ENCODE data around the gene ZNF121. TPM values are rescaled to one million over a fixed set of nuclear protein-coding genes. Genes with fewer than 3 reads are reported as not detected.
A peak's percentile ranks its signal among the peaks of the same experiment; 100 is the strongest.

ZNF121 gene
- total and polyA plus RNA-seq, 4 donors: 1.7 to 23.5 (median 11.7) TPM

GRCh38 chr19:9531933-9532332, 52.4 kb downstream of the ZNF121 start:
- no peak overlapping the region for H3K27ac ChIP-seq (ENCODE audit: low read depth in 1 of 2, low read length in 2 of 2)
- 98% methylated on average over 4 of the region's 4 CpGs for WGBS
- DNase-seq (ENCODE audit: low spot score): no peak
- H3K9ac ChIP-seq (ENCODE audit: low read depth in 1 of 2, low read length in 2 of 2): no peak overlapping the region
- peak overlapping the region in 1 of 3 donors; percentile 31 for H3K4me3 ChIP-seq (ENCODE audit: low read depth in 1 of 3, low read length in 3 of 3)
- H3K9me3 ChIP-seq (ENCODE audit: control insufficient read depth in 4 of 4, low read length in 3 of 4): peaks cover 55 to 79% (median 65%) of the 10 kb centered on the region in 4 donors
- peaks cover 31 to 76% (median 63%) of the 10 kb centered on the region in 4 donors for H3K36me3 ChIP-seq (ENCODE audit: control insufficient read depth in 4 of 4, insufficient read depth in 3 of 4, low read depth in 1 of 4, low read length in 3 of 4)
- TF ChIP-seq FOXA1 (IDR thresholded peaks at IDR 0.05) (no peak), SP1 (IDR thresholded peaks at IDR 0.05) (no peak), NR2F2 (IDR thresholded peaks at IDR 0.05) (no peak), HNF4A (conservative IDR thresholded peaks at IDR 0.05) (no peak), ATF3 (IDR thresholded peaks at IDR 0.05) (no peak), FOXA2 (IDR thresholded peaks at IDR 0.05) (no peak), EGR1 (IDR thresholded peaks at IDR 0.05; ENCODE audit: low read depth in 2 of 2) (no peak), RXRA (IDR thresholded peaks at IDR 0.05) (no peak), YY1 (IDR thresholded peaks at IDR 0.05) (no peak), GABPA (IDR thresholded peaks at IDR 0.05 in 1 of 2, conservative IDR thresholded peaks at IDR 0.05 in 1 of 2) (no peak), CTCF (IDR thresholded peaks at IDR 0.05; ENCODE audit: low read depth, low read length, missing input control) (no peak)
- H3K27me3 ChIP-seq (ENCODE audit: control insufficient read depth in 4 of 4, insufficient read depth in 4 of 4, low read length in 3 of 4): no peaks in the 10 kb centered on the region
- H3K4me1 ChIP-seq (ENCODE audit: control insufficient read depth in 4 of 4, insufficient read depth in 4 of 4, low read length in 3 of 4): no peaks in the 10 kb centered on the region

GRCh38 chr19:9528757-9529336, 55.5 kb downstream of the ZNF121 start:
- Histone ChIP-seq H3K4me3 (ENCODE audit: low read depth in 1 of 3, low read length in 3 of 3) (peak overlapping the region in 2 of 3 donors; percentile 38 to 65), H3K4me1 (ENCODE audit: control insufficient read depth in 4 of 4, insufficient read depth in 4 of 4, low read length in 3 of 4) (no peaks in the 10 kb centered on the region), H3K36me3 (ENCODE audit: control insufficient read depth in 4 of 4, insufficient read depth in 3 of 4, low read depth in 1 of 4, low read length in 3 of 4) (peaks cover 24 to 54% (median 52%) of the 10 kb centered on the region in 4 donors), H3K27ac (ENCODE audit: low read depth in 1 of 2, low read length in 2 of 2) (no peak overlapping the region), H3K27me3 (ENCODE audit: control insufficient read depth in 4 of 4, insufficient read depth in 4 of 4, low read length in 3 of 4) (no peaks in the 10 kb centered on the region), H3K9ac (ENCODE audit: low read depth in 1 of 2, low read length in 2 of 2) (no peak overlapping the region), H3K9me3 (ENCODE audit: control insufficient read depth in 4 of 4, low read length in 3 of 4) (peaks cover 54 to 75% (median 67%) of the 10 kb centered on the region in 4 donors)
- WGBS: 97% methylated on average over 5 of the region's 5 CpGs
- no peak for DNase-seq (ENCODE audit: low spot score)
- no peak for TF ChIP-seq EGR1 (IDR thresholded peaks at IDR 0.05; ENCODE audit: low read depth in 2 of 2)
- no peak for TF ChIP-seq TAF1 (conservative IDR thresholded peaks at IDR 0.05)
- no peak for TF ChIP-seq REST (IDR thresholded peaks at IDR 0.05)
- TF ChIP-seq FOXA2 (IDR thresholded peaks at IDR 0.05): no peak
